GM12801 (cell line): ENCODE results near the gene HTRA2.

Source experiments
- CTCF ChIP-seq: IDR thresholded peaks from one replicate; pipeline ENCODE4 v1.5.1; 2011; ENCODE audit warnings: control low read depth; ENCODE audit not compliant: insufficient read length; ENCODE audit errors: extremely low read depth

HTRA2 gene

GRCh38 chr2:74576863-74577229 lies 47.1 kb downstream of the HTRA2 start:
- TF ChIP-seq CTCF, result no peak

GRCh38 chr2:74577448-74577847 lies 47.7 kb downstream of the HTRA2 start:
- TF ChIP-seq CTCF, result no peak

GRCh38 chr2:74578408-74578807 lies 48.7 kb downstream of the HTRA2 start:
- TF ChIP-seq CTCF, result no peak

GRCh38 chr2:74581463-74581862 lies 51.7 kb downstream of the HTRA2 start:
- no peak for TF ChIP-seq CTCF

GRCh38 chr2:74582184-74582583 lies 52.5 kb downstream of the HTRA2 start:
- no peak for TF ChIP-seq CTCF
